Caco-2 (cell line): ENCODE results near the gene TTI1. TPM values are rescaled to one million over a fixed set of nuclear protein-coding genes. Genes with fewer than 3 reads are reported as not detected.

Experiments used
- BruUV-seq: library from RNA; stranded (reverse); fragments of 400-500 nt; replicated peaks from 2 replicates; lab custom pipeline; 2021; lab: Mats Ljungman, UMichigan
- CTCF ChIA-PET: fragments of 300-600 bp; sonication (Branson Sonifier 250); formaldehyde crosslinking; loops from one replicate; lab custom pipeline; 2022; ENCODE audit warnings: antibody characterized with exemption; lab: Charles Lee
- POLR2A ChIA-PET: fragments of 300-600 bp; sonication (Branson Sonifier 250); formaldehyde crosslinking; loops from one replicate; lab custom pipeline; 2022; ENCODE audit warnings: antibody characterized with exemption; lab: Charles Lee
- DNase-seq, 2 experiments: peaks; one replicate each; pipeline versions ENCODE4 v3.0.0 to v3.0.0-alpha.2; 2020 to 2022
- H3K27me3 ChIP-seq: replicated peaks from 2 replicates; pipeline ENCODE4 v1.6.0; 2011; ENCODE audit warnings: low read length; ENCODE audit not compliant: control insufficient read depth, insufficient read depth
- H3K36me3 ChIP-seq: 2 replicates; pipeline ENCODE4 v1.5.1; 2011; ENCODE audit warnings: low read length; ENCODE audit not compliant: control insufficient read depth, insufficient read depth
- H3K4me1 ChIP-seq: fragments of 250-450 bp; sonication (Bioruptor Pico); 2 replicates; pipeline ENCODE4 v1.5.1; 2020; ENCODE audit warnings: mild to moderate bottlenecking
- H3K4me3 ChIP-seq: 2 replicates; pipeline ENCODE4 v1.5.1; 2011; ENCODE audit warnings: low read depth, mild to moderate bottlenecking, control low read depth, low read length
- H3K9me3 ChIP-seq: fragments of 250-450 bp; sonication (Bioruptor Pico); 2 replicates; pipeline ENCODE4 v1.5.1; 2020; ENCODE audit warnings: mild to moderate bottlenecking, moderate library complexity
- H3K27ac Mint-ChIP-seq: one replicate; pipeline ENCODE4 v1.8.0; 2022; ENCODE audit warnings: mixed read lengths; ENCODE audit not compliant: unreplicated experiment
- H3K27me3 Mint-ChIP-seq: one replicate; pipeline ENCODE4 v1.8.0; 2022; ENCODE audit warnings: mixed read lengths; ENCODE audit not compliant: insufficient read depth, unreplicated experiment
- H3K36me3 Mint-ChIP-seq: one replicate; pipeline ENCODE4 v1.8.0; 2022; ENCODE audit warnings: mild to moderate bottlenecking, mixed read lengths; ENCODE audit not compliant: insufficient read depth, unreplicated experiment
- H3K4me1 Mint-ChIP-seq: one replicate; pipeline ENCODE4 v1.8.0; 2022; ENCODE audit warnings: low read depth, mixed read lengths; ENCODE audit not compliant: unreplicated experiment
- H3K4me3 Mint-ChIP-seq: one replicate; pipeline ENCODE4 v1.8.0; 2022; ENCODE audit warnings: mild to moderate bottlenecking, moderate library complexity, mixed read lengths; ENCODE audit not compliant: unreplicated experiment
- H3K9me3 Mint-ChIP-seq: one replicate; pipeline ENCODE4 v1.8.0; 2022; ENCODE audit warnings: mixed read lengths; ENCODE audit not compliant: unreplicated experiment
- CTCF ChIP-seq, 2 experiments: fragments of 200-600 bp in 1 of 2; IDR thresholded peaks; 1 replicate in 1 of 2; 2 replicates in 1 of 2; pipeline versions ENCODE4 v1.5.1 to v1.8.0; 2011 to 2022; ENCODE audit warnings: antibody characterized with exemption in 1 of 2, control low read depth in 1 of 2, inconsistent platforms in 1 of 2, low read depth in 1 of 2, low read length in 1 of 2, mild to moderate bottlenecking in 1 of 2, moderate library complexity in 1 of 2; ENCODE audit not compliant: insufficient read depth in 1 of 2, severe bottlenecking in 1 of 2, unreplicated experiment in 1 of 2
- intact Hi-C: fragments of 100-400 bp; cut with micrococcal nuclease; formaldehyde crosslinking; loops from one replicate; pipeline ENCODE4 v1.10.0; 2022; ENCODE audit not compliant: unreplicated experiment
- total RNA-seq: library from RNA; stranded (reverse); gene quantifications from 2 replicates; pipeline ENCODE4 v1.2.3, GENCODE V29; 2022

TTI1 gene
- total RNA-seq, 1 experiment from 2014 or later: 59.2 TPM

GRCh38 chr20:37944456-37944981 is 88.7 kb downstream of the TTI1 start:
- no peak overlapping the region for H3K4me3 ChIP-seq
- TF ChIP-seq CTCF (IDR thresholded peaks at IDR 0.05; ENCODE audit: insufficient read depth in 1 of 2, low read depth in 1 of 2, low read length in 1 of 2, severe bottlenecking in 1 of 2, unreplicated experiment in 1 of 2): no peak
- no peaks in the 10 kb centered on the region for H3K4me1 ChIP-seq
- no peaks in the 10 kb centered on the region for H3K36me3 ChIP-seq
- H3K27me3 Mint-ChIP-seq: peaks cover 2% of the 10 kb centered on the region
- CTCF ChIA-PET: interaction anchor here (0.6 to 1.2 kb wide), 5 partner anchors 18 to 295 kb away, joined by 4 to 6 read pairs (median 4); no protein-coding TSS in a partner anchor
- no peaks in the 10 kb centered on the region for H3K4me1 Mint-ChIP-seq
- POLR2A ChIA-PET: no interaction called here
- H3K36me3 Mint-ChIP-seq: no peaks in the 10 kb centered on the region
- DNase-seq: peak in 1 of 2 experiments; percentile 40
- no peaks in the 10 kb centered on the region for H3K27me3 ChIP-seq
- no peak overlapping the region for H3K4me3 Mint-ChIP-seq
- no peak overlapping the region for H3K27ac Mint-ChIP-seq
- intact Hi-C loops: loop anchor here (5.0 kb wide), 1 partner anchor 48 kb away; no protein-coding TSS in a partner anchor
- H3K9me3 ChIP-seq: peaks cover 10% of the 10 kb centered on the region
- H3K9me3 Mint-ChIP-seq: peaks cover 12% of the 10 kb centered on the region
- BruUV-seq: no TSS peak

- intact Hi-C loops: loop anchor here (5.0 kb wide), 1 partner anchor 49 kb away; no protein-coding TSS in a partner anchor
- H3K27me3 ChIP-seq: no peaks in the 10 kb centered on the region
- Mint-ChIP-seq H3K36me3 (no peaks in the 10 kb centered on the region), H3K9me3 (peaks cover 12% of the 10 kb centered on the region), H3K27ac (no peak overlapping the region), H3K27me3 (peaks cover 2% of the 10 kb centered on the region), H3K4me3 (no peak overlapping the region), H3K4me1 (no peaks in the 10 kb centered on the region)
- H3K9me3 ChIP-seq: peaks cover 10% of the 10 kb centered on the region
- H3K4me3 ChIP-seq: no peak overlapping the region
- DNase-seq: peak in 1 of 2 experiments; percentile 48
- ChIA-PET POLR2A (no interaction called here), CTCF (interaction anchor here (0.5 to 1.4 kb wide), 11 partner anchors 14 to 449 kb away, joined by 3 to 6 read pairs (median 4); no protein-coding TSS in a partner anchor)
- TF ChIP-seq CTCF (IDR thresholded peaks at IDR 0.05; ENCODE audit: insufficient read depth in 1 of 2, low read depth in 1 of 2, low read length in 1 of 2, severe bottlenecking in 1 of 2, unreplicated experiment in 1 of 2): peak; percentile 40
- BruUV-seq: no TSS peak
- no peaks in the 10 kb centered on the region for H3K4me1 ChIP-seq
- no peaks in the 10 kb centered on the region for H3K36me3 ChIP-seq
These were observed 89.5 kb downstream of the TTI1 start for GRCh38 chr20:37943501-37944455.

GRCh38 chr20:37943033-37943432 is 90.2 kb downstream of the TTI1 start:
- no peaks in the 10 kb centered on the region for H3K27me3 ChIP-seq
- no peaks in the 10 kb centered on the region for H3K4me1 ChIP-seq
- TF ChIP-seq CTCF (IDR thresholded peaks at IDR 0.05; ENCODE audit: insufficient read depth in 1 of 2, low read depth in 1 of 2, low read length in 1 of 2, severe bottlenecking in 1 of 2, unreplicated experiment in 1 of 2): no peak
- H3K9me3 ChIP-seq: peaks cover 8% of the 10 kb centered on the region
- no peak overlapping the region for H3K4me3 ChIP-seq
- H3K36me3 ChIP-seq: no peaks in the 10 kb centered on the region
- H3K36me3 Mint-ChIP-seq: no peaks in the 10 kb centered on the region
- peaks cover 2% of the 10 kb centered on the region for H3K27me3 Mint-ChIP-seq
- peaks cover 6% of the 10 kb centered on the region for H3K9me3 Mint-ChIP-seq
- POLR2A ChIA-PET: no interaction called here
- CTCF ChIA-PET: interaction anchor here (0.5 to 1.4 kb wide), 3 partner anchors 13 to 62 kb away, joined by 3 read pairs; no protein-coding TSS in a partner anchor
- no TSS peak for BruUV-seq
- H3K27ac Mint-ChIP-seq: no peak overlapping the region
- H3K4me3 Mint-ChIP-seq: no peak overlapping the region
- H3K4me1 Mint-ChIP-seq: no peaks in the 10 kb centered on the region
- peak in 1 of 2 experiments; percentile 27 for DNase-seq
- intact Hi-C loops: loop anchor here (5.0 kb wide), 1 partner anchor 49 kb away; no protein-coding TSS in a partner anchor
